Keratinocyte (primary cell): ENCODE data around the gene RBM15.

Experiments
- EZH2 ChIP-seq: IDR thresholded peaks from one replicate; pipeline ENCODE4 v1.6.1; 2012; ENCODE audit warnings: inconsistent platforms, mild to moderate bottlenecking, low read length, moderate library complexity
- TF ChIP-seq, protein P1 (sequence below), 3 experiments: IDR thresholded peaks in 1 of 3; conservative IDR thresholded peaks in 1 of 3; optimal IDR thresholded peaks in 1 of 3; 2 replicates in 2 of 3; 3 replicates in 1 of 3; pipeline versions ENCODE3 to v1.5.1; 2011; ENCODE audit warnings: low read length in 3 of 3, mild to moderate bottlenecking in 3 of 3, moderate library complexity in 2 of 3, control low read depth in 1 of 3, inconsistent platforms in 1 of 3; ENCODE audit not compliant: insufficient read depth in 2 of 3; ENCODE audit errors: extremely low read depth in 1 of 3

DNA sequence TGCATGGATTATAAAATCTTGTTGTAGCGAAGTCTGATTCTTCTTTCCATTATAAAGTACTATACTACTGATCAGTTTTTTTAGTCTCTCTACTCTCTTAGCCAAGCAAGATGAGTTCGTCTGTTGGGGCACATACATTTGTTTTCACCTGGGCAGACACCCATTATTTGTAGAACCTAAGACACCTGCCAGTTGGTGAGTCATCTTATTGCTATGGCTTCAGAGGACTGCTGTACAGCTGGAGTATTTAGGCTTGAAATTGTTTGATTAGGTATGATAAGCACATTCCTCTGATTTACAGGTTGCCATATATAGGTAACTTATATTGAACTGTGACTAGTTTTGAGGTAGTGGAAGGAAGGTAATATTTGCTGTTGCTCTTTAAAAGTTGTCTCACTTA, 17.2 kb downstream of the RBM15 start:
- TF ChIP-seq, protein P1, sequence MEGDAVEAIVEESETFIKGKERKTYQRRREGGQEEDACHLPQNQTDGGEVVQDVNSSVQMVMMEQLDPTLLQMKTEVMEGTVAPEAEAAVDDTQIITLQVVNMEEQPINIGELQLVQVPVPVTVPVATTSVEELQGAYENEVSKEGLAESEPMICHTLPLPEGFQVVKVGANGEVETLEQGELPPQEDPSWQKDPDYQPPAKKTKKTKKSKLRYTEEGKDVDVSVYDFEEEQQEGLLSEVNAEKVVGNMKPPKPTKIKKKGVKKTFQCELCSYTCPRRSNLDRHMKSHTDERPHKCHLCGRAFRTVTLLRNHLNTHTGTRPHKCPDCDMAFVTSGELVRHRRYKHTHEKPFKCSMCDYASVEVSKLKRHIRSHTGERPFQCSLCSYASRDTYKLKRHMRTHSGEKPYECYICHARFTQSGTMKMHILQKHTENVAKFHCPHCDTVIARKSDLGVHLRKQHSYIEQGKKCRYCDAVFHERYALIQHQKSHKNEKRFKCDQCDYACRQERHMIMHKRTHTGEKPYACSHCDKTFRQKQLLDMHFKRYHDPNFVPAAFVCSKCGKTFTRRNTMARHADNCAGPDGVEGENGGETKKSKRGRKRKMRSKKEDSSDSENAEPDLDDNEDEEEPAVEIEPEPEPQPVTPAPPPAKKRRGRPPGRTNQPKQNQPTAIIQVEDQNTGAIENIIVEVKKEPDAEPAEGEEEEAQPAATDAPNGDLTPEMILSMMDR (optimal IDR thresholded peaks at IDR 0.05 in 1 of 3, IDR thresholded peaks at IDR 0.05 in 1 of 3, conservative IDR thresholded peaks at IDR 0.05 in 1 of 3; ENCODE audit: extremely low read depth in 1 of 3, insufficient read depth in 2 of 3, low read length in 3 of 3), result no peak
- no peak for TF ChIP-seq EZH2
